A549 (cell line): ENCODE data around the gene SERPINB12. TPM values are rescaled to one million over a fixed set of nuclear protein-coding genes. Genes with fewer than 3 reads are reported as not detected.

Source experiments
- ATAC-seq, 2 experiments: fragments of 200-7000 bp in 1 of 2; fragments of >200 bp in 1 of 2; cut with Nextera tagmentation in 1 of 2; cut with Tn5 transposase in 1 of 2; 3 replicates each; pipeline versions ENCODE4 v1.8.0 to v1.9.1; 2018 to 2020; ENCODE audit warnings: mild to moderate bottlenecking in 1 of 2, moderate library complexity in 1 of 2
- CTCF ChIA-PET: fragments of 300-600 bp; sonication (Branson Sonifier 250); formaldehyde crosslinking; extraction: SDS; loops from one replicate; lab custom pipeline; 2021; ENCODE audit warnings: antibody characterized with exemption, inconsistent platforms; lab: Yijun Ruan, JAX
- POLR2A ChIA-PET: fragments of 350-600 bp; formaldehyde crosslinking; extraction: SDS; loops from one replicate; lab custom pipeline; 2021; ENCODE audit warnings: antibody characterized with exemption, inconsistent platforms; lab: Yijun Ruan, JAX
- DNase-seq, 2 experiments: peaks; one replicate each; pipeline versions ENCODE4 v3.0.0 to v3.0.0-alpha.2; 2011 to 2016; ENCODE audit warnings: low read depth in 1 of 2, low spot score in 1 of 2
- FAIRE-seq: peaks from 2 replicates; lab custom pipeline; 2011; peaks lifted over from hg19 to GRCh38; lab: Jason Lieb, UNC
- H3K27ac ChIP-seq, 2 experiments: fragments of >200 bp; sonication (Bioruptor Twin); formaldehyde crosslinking; 3 replicates each; pipeline ENCODE4 v1.5.1; 2016 to 2017
- H3K4me1 ChIP-seq: fragments of >200 bp; sonication (Bioruptor Twin); formaldehyde crosslinking; 3 replicates; pipeline ENCODE4 v1.6.1; 2016
- H3K4me2 ChIP-seq: fragments of >200 bp; sonication (Bioruptor Twin); formaldehyde crosslinking; 3 replicates; pipeline ENCODE4 v1.6.1; 2016
- H3K4me3 ChIP-seq: fragments of >200 bp; sonication (Bioruptor Twin); formaldehyde crosslinking; 3 replicates; pipeline ENCODE4 v1.5.1; 2016
- H3K9me3 ChIP-seq: fragments of >200 bp; sonication (Bioruptor Twin); formaldehyde crosslinking; 3 replicates; pipeline ENCODE4 v1.6.1; 2016
- BHLHE40 ChIP-seq: IDR thresholded peaks from 2 replicates; pipeline ENCODE4 v1.6.1; 2012; ENCODE audit warnings: low read depth, low read length, inconsistent platforms
- CBX2 ChIP-seq: fragments of 200-600 bp; sonication (generic); IDR thresholded peaks from 2 replicates; pipeline ENCODE4 v1.6.1; 2016; ENCODE audit warnings: low read depth, mild to moderate bottlenecking, borderline replicate concordance
- CBX8 ChIP-seq: fragments of 200-600 bp; sonication (generic); IDR thresholded peaks from 2 replicates; pipeline ENCODE4 v1.6.1; 2016
- EHMT2 ChIP-seq: fragments of 200-600 bp; sonication (generic); IDR thresholded peaks from 2 replicates; pipeline ENCODE4 v1.6.1; 2016; ENCODE audit warnings: antibody characterized with exemption, low read depth, mild to moderate bottlenecking, moderate library complexity
- EP300 ChIP-seq, 2 experiments: fragments of >200 bp; sonication (Bioruptor Twin); formaldehyde crosslinking; IDR thresholded peaks; 2 replicates in 1 of 2; 3 replicates in 1 of 2; pipeline ENCODE4 v1.6.1; 2016 to 2017
- FOSL2 ChIP-seq, 2 experiments: fragments of 450-650 bp in 1 of 2; fragments of >200 bp in 1 of 2; sonication (Bioruptor Twin) in 1 of 2; formaldehyde crosslinking; IDR thresholded peaks; 2 replicates each; pipeline versions ENCODE4 v1.5.0 to v1.6.1; 2016 to 2020; ENCODE audit warnings: mild to moderate bottlenecking in 1 of 2, moderate library complexity in 1 of 2
- GATA3 ChIP-seq: IDR thresholded peaks from 2 replicates; pipeline ENCODE4 v1.6.1; 2012; ENCODE audit warnings: borderline replicate concordance
- HEYL ChIP-seq: fragments of 250-450 bp; sonication (Bioruptor Pico); IDR thresholded peaks from 2 replicates; pipeline ENCODE4 v1.8.0; 2021; ENCODE audit warnings: mild to moderate bottlenecking, moderate library complexity
- HMGXB4 ChIP-seq: fragments of 250-450 bp; sonication (Bioruptor Pico); IDR thresholded peaks from 2 replicates; pipeline ENCODE4 v1.5.0; 2021; ENCODE audit warnings: mild to moderate bottlenecking, moderate library complexity, borderline replicate concordance
- HOXA7 ChIP-seq: fragments of 250-450 bp; sonication (Bioruptor Pico); IDR thresholded peaks from 2 replicates; pipeline ENCODE4 v1.5.0; 2020; ENCODE audit warnings: mild to moderate bottlenecking, moderate library complexity
- JUNB ChIP-seq: fragments of >200 bp; sonication (Bioruptor Twin); formaldehyde crosslinking; IDR thresholded peaks from 2 replicates; pipeline ENCODE4 v1.6.1; 2016
- KDM1A ChIP-seq: fragments of 200-600 bp; sonication (generic); IDR thresholded peaks from 2 replicates; pipeline ENCODE4 v1.6.1; 2016; ENCODE audit warnings: low read depth, mild to moderate bottlenecking
- MAZ ChIP-seq: fragments of 150-350 bp; IDR thresholded peaks from 2 replicates; pipeline ENCODE4 v1.6.1; 2014; ENCODE audit warnings: antibody characterized with exemption, low read depth, low read length, borderline replicate concordance
- NPAS2 ChIP-seq: fragments of 250-450 bp; sonication (Bioruptor Pico); IDR thresholded peaks from 2 replicates; pipeline ENCODE4 v1.8.0; 2022; ENCODE audit warnings: mild to moderate bottlenecking, moderate library complexity, borderline replicate concordance
- NR3C1 ChIP-seq: fragments of >200 bp; sonication (Bioruptor Twin); formaldehyde crosslinking; IDR thresholded peaks from 3 replicates; pipeline ENCODE4 v1.6.1; 2017
- PHF8 ChIP-seq: fragments of 200-600 bp; sonication (generic); IDR thresholded peaks from 2 replicates; pipeline ENCODE4 v1.6.1; 2016; ENCODE audit warnings: low read depth, mild to moderate bottlenecking, antibody characterized with exemption, moderate library complexity, borderline replicate concordance
- RAD21 ChIP-seq, 2 experiments: fragments of >200 bp in 1 of 2; sonication (Bioruptor Twin) in 1 of 2; formaldehyde crosslinking in 1 of 2; IDR thresholded peaks in 1 of 2; conservative IDR thresholded peaks in 1 of 2; 2 replicates in 1 of 2; 3 replicates in 1 of 2; pipeline ENCODE4 v1.6.1; 2012 to 2018; ENCODE audit warnings: inconsistent platforms in 1 of 2
- RCOR1 ChIP-seq: fragments of 150-350 bp; IDR thresholded peaks from 2 replicates; pipeline ENCODE4 v1.6.1; 2014; ENCODE audit warnings: antibody characterized with exemption, low read length, low read depth
- SMC3 ChIP-seq: fragments of >200 bp; sonication (Bioruptor Twin); formaldehyde crosslinking; IDR thresholded peaks from 3 replicates; pipeline ENCODE4 v1.6.1; 2018; ENCODE audit warnings: inconsistent platforms
- ZC3H11A ChIP-seq: fragments of 450-650 bp; IDR thresholded peaks from 2 replicates; pipeline ENCODE4 v1.6.1; 2014; ENCODE audit warnings: antibody characterized with exemption, mild to moderate bottlenecking
- ZNF302 ChIP-seq: fragments of 250-450 bp; sonication (Bioruptor Pico); IDR thresholded peaks from 2 replicates; pipeline ENCODE4 v1.9.0; 2021; ENCODE audit warnings: inconsistent platforms, mild to moderate bottlenecking, moderate library complexity
- ZSCAN20 ChIP-seq: fragments of 250-450 bp; sonication (Bioruptor Pico); IDR thresholded peaks from 2 replicates; pipeline ENCODE4 v1.8.0; 2022; ENCODE audit warnings: mild to moderate bottlenecking, moderate library complexity
- WGBS: methylation state at CpG from one replicate; pipeline ENCODE4 v1.1.6; 2017; ENCODE audit errors: missing lambda C conversion rate; 5-methylcytosine and 5-hydroxymethylcytosine counted together
- polyA plus RNA-seq, 4 experiments: library from polyadenylated mRNA; depleted of rRNA in 3 of 4; stranded (reverse); fragments of >200 nt; fragmentation: RNase III in 1 of 4; extraction: RNeasy Plus Mini Kit Qiagen cat#74134 plus additional on column Dnase treatment in 1 of 4; gene quantifications; 2 replicates in 3 of 4; 3 replicates in 1 of 4; pipeline ENCODE4 v1.2.3, GENCODE V29; 2011 to 2017
- TF ChIP-seq, protein P1 (sequence below): fragments of >200 bp; sonication (Bioruptor Twin); formaldehyde crosslinking; IDR thresholded peaks from 2 replicates; pipeline ENCODE4 v1.6.1; 2016
- TF ChIP-seq, protein P2 (sequence below): IDR thresholded peaks from 2 replicates; pipeline ENCODE4 v1.6.1; 2012; ENCODE audit warnings: low read depth, borderline replicate concordance

SERPINB12 gene
- polyA plus RNA-seq, 2 of the 4 experiments (the other 2 are of a cell fraction): not detected

GRCh38 chr18:63564561-63564960, 22.4 kb downstream of the SERPINB12 start:
- TF ChIP-seq JUNB (no peak), RCOR1 (no peak), MAZ (no peak), NR3C1 (no peak), CBX2 (no peak), HEYL (CRISPR knock-in tag) (no peak), ZC3H11A (no peak), GATA3 (no peak), SMC3 (no peak), HOXA7 (no peak), ZSCAN20 (CRISPR knock-in tag) (no peak), HMGXB4 (CRISPR knock-in tag) (no peak), EHMT2 (no peak), PHF8 (no peak)
- TF ChIP-seq, protein P1, sequence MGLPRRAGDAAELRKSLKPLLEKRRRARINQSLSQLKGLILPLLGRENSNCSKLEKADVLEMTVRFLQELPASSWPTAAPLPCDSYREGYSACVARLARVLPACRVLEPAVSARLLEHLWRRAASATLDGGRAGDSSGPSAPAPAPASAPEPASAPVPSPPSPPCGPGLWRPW: no peak
- TF ChIP-seq, all 56 proteins: peak for 0
- ATAC-seq: no peak
- CTCF ChIA-PET: interaction anchor here (0.8 to 7.3 kb wide), 2 partner anchors 14 to 47 kb away, joined by 3 to 31 read pairs; no protein-coding TSS in a partner anchor
- no peak overlapping the region for H3K4me2 ChIP-seq
- no peak for FAIRE-seq
- POLR2A ChIA-PET: no interaction called here
- H3K4me3 ChIP-seq: no peak overlapping the region
- no peak for DNase-seq
- H3K4me1 ChIP-seq: no peaks in the 10 kb centered on the region
- no peak overlapping the region for H3K27ac ChIP-seq
- WGBS: 50% methylated on average over 1 of the region's 1 CpG
- no peaks in the 10 kb centered on the region for H3K9me3 ChIP-seq

DNA sequence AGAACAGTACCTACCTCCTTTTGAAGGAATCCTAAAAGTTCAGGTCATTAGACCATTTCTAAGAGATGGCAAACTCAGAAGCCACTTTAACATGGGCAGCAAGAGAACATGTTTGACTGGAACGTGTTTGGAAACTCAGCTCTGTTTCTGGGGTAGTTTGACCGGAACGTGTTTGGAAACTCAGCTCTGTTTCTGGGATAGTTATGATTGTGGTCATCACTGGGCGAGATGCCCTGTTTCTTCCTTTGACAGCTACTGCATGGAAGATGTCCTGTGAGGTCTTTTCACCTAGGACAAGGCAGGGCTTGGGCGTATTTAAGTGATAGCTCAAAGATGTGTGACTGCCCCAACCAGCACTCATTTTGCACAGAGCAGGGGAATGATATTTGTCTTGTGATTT, 25.1 kb downstream of the SERPINB12 start:
- H3K4me3 ChIP-seq: no peak overlapping the region
- no peak for DNase-seq
- H3K9me3 ChIP-seq: no peaks in the 10 kb centered on the region
- no peak overlapping the region for H3K4me2 ChIP-seq
- no peak overlapping the region for H3K27ac ChIP-seq
- 46% methylated on average over 3 of the region's 5 CpGs for WGBS
- ChIA-PET POLR2A (no interaction called here), CTCF (interaction anchor here (7.3 kb wide), 1 partner anchor 12 kb away, joined by 31 read pairs; no protein-coding TSS in a partner anchor)
- no peak for FAIRE-seq
- no peaks in the 10 kb centered on the region for H3K4me1 ChIP-seq
- no peak for TF ChIP-seq NPAS2 (CRISPR knock-in tag)
- TF ChIP-seq CBX8: no peak
- TF ChIP-seq BHLHE40: no peak
- TF ChIP-seq, protein P2, sequence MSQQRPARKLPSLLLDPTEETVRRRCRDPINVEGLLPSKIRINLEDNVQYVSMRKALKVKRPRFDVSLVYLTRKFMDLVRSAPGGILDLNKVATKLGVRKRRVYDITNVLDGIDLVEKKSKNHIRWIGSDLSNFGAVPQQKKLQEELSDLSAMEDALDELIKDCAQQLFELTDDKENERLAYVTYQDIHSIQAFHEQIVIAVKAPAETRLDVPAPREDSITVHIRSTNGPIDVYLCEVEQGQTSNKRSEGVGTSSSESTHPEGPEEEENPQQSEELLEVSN: no peak
- TF ChIP-seq EP300 (IDR thresholded peaks at IDR 0.05): no peak
- TF ChIP-seq RCOR1: no peak
- TF ChIP-seq RAD21 (conservative IDR thresholded peaks at IDR 0.05 in 1 of 2, IDR thresholded peaks at IDR 0.05 in 1 of 2): no peak
- TF ChIP-seq ZNF302 (CRISPR knock-in tag): no peak
- TF ChIP-seq HEYL (CRISPR knock-in tag): no peak
- no peak for TF ChIP-seq FOSL2 (IDR thresholded peaks at IDR 0.05)
- TF ChIP-seq FOSL2 (CRISPR knock-in tag; IDR thresholded peaks at IDR 0.05): no peak
- TF ChIP-seq, protein P1: no peak
- TF ChIP-seq HOXA7: no peak
- no peak for TF ChIP-seq KDM1A
- no peak for ATAC-seq
